HS-27A (cell line): Measurements from ENCODE around the gene OR4F6.
"Not testable (repeated sequence)": the region's sequence is repeated elsewhere in the genome, so short reads cannot be mapped to it uniquely, and the experiment has no call there.

ENCODE experiments used
- DNase-seq: peaks from one replicate; pipeline ENCODE4 v3.0.0-alpha.2; 2012; ENCODE audit warnings: low read depth, missing footprints

Gene OR4F6

GRCh38 chr15:101803209-101803608 lies at the start of gene OR4F6:
Gene OR4F6 (plus strand): TSS chr15:101803509. CDS start chr15:101805720, 2,211 bp downstream.
- no peak for DNase-seq

GRCh38 chr15:101764669-101765339 lies 38.5 kb upstream of the OR4F6 start:
- DNase-seq, result not testable (repeated sequence)

GRCh38 chr15:101765340-101765671 lies 38.0 kb upstream of the OR4F6 start:
- DNase-seq, result not testable (repeated sequence)

GRCh38 chr15:101765772-101766456 lies 37.4 kb upstream of the OR4F6 start:
- no peak for DNase-seq

GRCh38 chr15:101767083-101767640 lies 36.1 kb upstream of the OR4F6 start:
- not testable (repeated sequence) for DNase-seq

- DNase-seq, result no peak
These were observed 30.4 kb upstream of the OR4F6 start for GRCh38 chr15:101772921-101773320.

- no peak for DNase-seq
These were observed 29.7 kb upstream of the OR4F6 start for GRCh38 chr15:101773496-101774100.

GRCh38 chr15:101775136-101775535 lies 28.2 kb upstream of the OR4F6 start:
- DNase-seq, result no peak

- DNase-seq, result not testable (repeated sequence)
These were observed 24.7 kb upstream of the OR4F6 start for GRCh38 chr15:101778576-101778975.

- DNase-seq, result not testable (repeated sequence)
These were observed 23.1 kb upstream of the OR4F6 start for GRCh38 chr15:101780225-101780624.

- no peak for DNase-seq
These were observed 21.4 kb upstream of the OR4F6 start for GRCh38 chr15:101781928-101782327.

- DNase-seq, result no peak
These were observed 18.7 kb upstream of the OR4F6 start for GRCh38 chr15:101784644-101785043.

GRCh38 chr15:101786422-101786821 lies 16.9 kb upstream of the OR4F6 start:
- not testable (repeated sequence) for DNase-seq

- not testable (repeated sequence) for DNase-seq
These were observed 15.3 kb upstream of the OR4F6 start for GRCh38 chr15:101788001-101788400.

GRCh38 chr15:101788503-101789269 lies 14.6 kb upstream of the OR4F6 start:
- not testable (repeated sequence) for DNase-seq

- DNase-seq, result not testable (repeated sequence)
These were observed 12.6 kb upstream of the OR4F6 start for GRCh38 chr15:101790748-101791147.

GRCh38 chr15:101793981-101794380 lies 9.3 kb upstream of the OR4F6 start:
- DNase-seq, result not testable (repeated sequence)

GRCh38 chr15:101795455-101795854 lies 7.9 kb upstream of the OR4F6 start:
- DNase-seq, result peak; percentile 41

- DNase-seq, result no peak
These were observed 3.6 kb upstream of the OR4F6 start for GRCh38 chr15:101799665-101800064.

- no peak for DNase-seq
These were observed 2.3 kb upstream of the OR4F6 start for GRCh38 chr15:101801048-101801447.

- no peak for DNase-seq
These were observed 367 bp downstream of the OR4F6 start for GRCh38 chr15:101803676-101804075.

- DNase-seq, result no peak
These were observed 1.1 kb downstream of the OR4F6 start for GRCh38 chr15:101804375-101804774.
